ENCODE measurements around the gene ERVH48-1.

ERVH48-1 gene

DNA sequence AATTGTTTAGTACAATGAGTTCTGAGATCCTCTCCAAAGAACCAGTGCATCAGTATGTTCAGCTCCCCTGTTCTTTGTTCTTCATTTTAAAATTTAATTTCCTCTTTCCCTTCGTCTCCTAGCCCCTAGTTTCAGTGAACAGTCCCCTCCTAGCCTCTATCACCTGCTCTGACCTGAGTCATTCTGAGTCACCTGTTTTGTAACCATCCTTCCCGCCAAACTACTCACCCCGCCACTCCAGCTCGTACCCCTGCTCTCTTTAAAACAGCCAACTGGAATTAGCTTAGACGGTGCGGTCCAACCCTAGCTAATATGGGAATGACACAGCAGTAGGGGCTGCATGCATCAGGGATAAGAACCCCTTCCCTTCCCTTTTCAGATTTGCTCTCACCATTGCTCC, 16.8 kb upstream of the ERVH48-1 start:
- no peak for TF ChIP-seq POLR2AphosphoS5 (IDR thresholded peaks at IDR 0.05; ENCODE audit: low read depth, low read length)
- TF ChIP-seq, protein P1, sequence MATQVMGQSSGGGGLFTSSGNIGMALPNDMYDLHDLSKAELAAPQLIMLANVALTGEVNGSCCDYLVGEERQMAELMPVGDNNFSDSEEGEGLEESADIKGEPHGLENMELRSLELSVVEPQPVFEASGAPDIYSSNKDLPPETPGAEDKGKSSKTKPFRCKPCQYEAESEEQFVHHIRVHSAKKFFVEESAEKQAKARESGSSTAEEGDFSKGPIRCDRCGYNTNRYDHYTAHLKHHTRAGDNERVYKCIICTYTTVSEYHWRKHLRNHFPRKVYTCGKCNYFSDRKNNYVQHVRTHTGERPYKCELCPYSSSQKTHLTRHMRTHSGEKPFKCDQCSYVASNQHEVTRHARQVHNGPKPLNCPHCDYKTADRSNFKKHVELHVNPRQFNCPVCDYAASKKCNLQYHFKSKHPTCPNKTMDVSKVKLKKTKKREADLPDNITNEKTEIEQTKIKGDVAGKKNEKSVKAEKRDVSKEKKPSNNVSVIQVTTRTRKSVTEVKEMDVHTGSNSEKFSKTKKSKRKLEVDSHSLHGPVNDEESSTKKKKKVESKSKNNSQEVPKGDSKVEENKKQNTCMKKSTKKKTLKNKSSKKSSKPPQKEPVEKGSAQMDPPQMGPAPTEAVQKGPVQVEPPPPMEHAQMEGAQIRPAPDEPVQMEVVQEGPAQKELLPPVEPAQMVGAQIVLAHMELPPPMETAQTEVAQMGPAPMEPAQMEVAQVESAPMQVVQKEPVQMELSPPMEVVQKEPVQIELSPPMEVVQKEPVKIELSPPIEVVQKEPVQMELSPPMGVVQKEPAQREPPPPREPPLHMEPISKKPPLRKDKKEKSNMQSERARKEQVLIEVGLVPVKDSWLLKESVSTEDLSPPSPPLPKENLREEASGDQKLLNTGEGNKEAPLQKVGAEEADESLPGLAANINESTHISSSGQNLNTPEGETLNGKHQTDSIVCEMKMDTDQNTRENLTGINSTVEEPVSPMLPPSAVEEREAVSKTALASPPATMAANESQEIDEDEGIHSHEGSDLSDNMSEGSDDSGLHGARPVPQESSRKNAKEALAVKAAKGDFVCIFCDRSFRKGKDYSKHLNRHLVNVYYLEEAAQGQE (IDR thresholded peaks at IDR 0.05; ENCODE audit: insufficient read depth in 1 of 2, low read depth in 2 of 2, low read length in 2 of 2), result no peak
- no peak for TF ChIP-seq FOXP2 (optimal IDR thresholded peaks at IDR 0.05; ENCODE audit: borderline replicate concordance, extremely low read depth, extremely low read length, insufficient read depth)
- TF ChIP-seq TAF1 (IDR thresholded peaks at IDR 0.05; ENCODE audit: borderline replicate concordance, insufficient read depth, low read length), result no peak
- no peak for TF ChIP-seq SIN3A (IDR thresholded peaks at IDR 0.05; ENCODE audit: borderline replicate concordance, insufficient read depth, low read length)

DNA sequence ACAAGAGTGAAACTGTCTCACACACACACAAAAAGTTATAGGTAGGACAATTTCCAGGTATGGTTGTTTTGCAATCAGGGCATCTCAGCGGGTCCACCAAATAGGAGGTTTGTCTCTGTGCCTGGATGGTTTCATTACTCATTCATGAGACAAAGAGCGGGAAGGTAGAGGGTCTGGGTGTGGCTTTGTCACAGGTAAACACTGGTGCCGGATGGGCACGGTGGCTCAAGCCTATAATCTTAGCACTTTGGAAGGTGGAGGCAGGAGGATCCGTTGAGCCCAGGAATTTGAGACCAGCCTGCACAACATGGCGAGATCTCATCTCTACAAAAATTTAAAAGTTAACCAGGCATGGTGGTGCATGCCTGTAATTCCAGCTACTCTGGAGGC, 16.3 kb upstream of the ERVH48-1 start:
- TF ChIP-seq SIN3A (IDR thresholded peaks at IDR 0.05; ENCODE audit: borderline replicate concordance, insufficient read depth, low read length) (no peak), POLR2AphosphoS5 (IDR thresholded peaks at IDR 0.05; ENCODE audit: low read depth, low read length) (no peak), FOXP2 (optimal IDR thresholded peaks at IDR 0.05; ENCODE audit: borderline replicate concordance, extremely low read depth, extremely low read length, insufficient read depth) (no peak), TAF1 (IDR thresholded peaks at IDR 0.05; ENCODE audit: borderline replicate concordance, insufficient read depth, low read length) (no peak)
- TF ChIP-seq, protein P1 (IDR thresholded peaks at IDR 0.05; ENCODE audit: insufficient read depth in 1 of 2, low read depth in 2 of 2, low read length in 2 of 2), result no peak

DNA sequence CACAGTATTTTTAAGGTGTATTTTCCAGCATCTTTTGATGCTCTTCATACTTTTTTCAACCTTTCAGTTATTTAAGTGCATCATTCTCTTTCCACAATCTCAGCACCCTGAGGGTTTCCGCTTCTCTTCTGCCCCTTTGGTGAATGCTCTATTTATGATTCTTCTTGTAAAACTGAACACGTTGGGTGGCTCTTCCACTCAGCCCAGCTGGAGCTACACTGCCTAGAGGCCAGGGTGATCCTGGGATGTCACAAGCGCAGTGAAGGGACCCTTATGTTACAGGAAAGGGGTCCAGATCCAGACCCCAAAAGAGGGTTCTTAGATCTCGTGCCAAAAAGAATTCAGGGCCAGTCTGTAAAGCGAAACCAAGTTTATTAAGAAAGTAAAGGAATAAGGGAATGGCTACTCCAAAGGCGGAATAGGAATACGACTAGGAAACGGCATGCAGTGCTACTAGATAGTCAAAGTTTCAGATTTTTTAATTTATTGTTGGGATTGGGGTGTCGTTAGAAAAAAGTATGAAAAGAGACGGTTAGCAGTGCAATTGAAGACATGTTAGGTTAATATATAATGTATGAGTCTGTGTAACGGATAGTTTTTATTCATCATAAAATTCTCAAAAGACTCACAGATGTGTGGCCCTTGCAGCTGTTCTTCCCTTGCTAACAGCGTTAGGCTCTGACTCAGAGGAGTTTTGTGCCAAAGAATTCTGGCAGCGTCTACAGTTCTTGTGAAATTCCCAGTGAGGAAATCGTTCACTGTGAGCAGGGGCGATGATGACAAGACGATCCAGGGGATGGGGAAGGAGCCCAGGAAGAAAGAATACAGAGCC, 14.4 kb upstream of the ERVH48-1 start:
- no peak for TF ChIP-seq SIN3A (IDR thresholded peaks at IDR 0.05; ENCODE audit: borderline replicate concordance, insufficient read depth, low read length)
- no peak for TF ChIP-seq POLR2AphosphoS5 (IDR thresholded peaks at IDR 0.05; ENCODE audit: low read depth, low read length)
- TF ChIP-seq FOXP2 (optimal IDR thresholded peaks at IDR 0.05; ENCODE audit: borderline replicate concordance, extremely low read depth, extremely low read length, insufficient read depth), result no peak
- TF ChIP-seq TAF1 (IDR thresholded peaks at IDR 0.05; ENCODE audit: borderline replicate concordance, insufficient read depth, low read length), result no peak

DNA sequence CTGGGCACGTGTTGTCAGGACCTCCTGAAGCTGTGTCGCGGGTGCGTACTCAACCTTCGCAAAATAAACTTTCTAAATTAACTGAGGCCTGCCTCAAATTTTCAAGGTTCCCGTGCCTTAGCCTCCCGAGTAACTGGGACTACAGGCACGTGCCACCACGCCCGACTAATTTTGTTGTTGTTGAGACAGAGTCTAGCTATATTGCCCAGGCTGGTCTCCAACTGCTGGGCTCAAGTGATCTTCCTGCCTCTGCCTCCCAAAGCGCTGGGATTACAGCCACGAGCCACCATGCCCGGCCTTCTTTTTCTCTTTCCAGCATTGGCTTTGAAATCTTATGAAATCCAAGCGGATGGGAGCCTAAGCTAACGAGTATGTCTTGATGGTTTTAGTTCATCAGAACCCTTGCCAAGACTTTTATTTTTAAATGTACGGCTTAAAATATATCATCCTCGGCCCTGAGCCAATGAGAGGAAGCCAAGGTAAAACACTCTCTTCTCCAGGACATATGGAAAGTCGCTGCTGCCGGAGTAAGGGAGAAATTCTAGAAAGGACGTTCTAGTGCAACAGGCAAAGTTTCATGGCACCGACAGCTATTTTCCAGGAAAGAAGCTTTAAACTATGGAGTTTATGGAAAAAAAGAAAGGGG, 12.7 kb upstream of the ERVH48-1 start:
- TF ChIP-seq SIN3A (IDR thresholded peaks at IDR 0.05; ENCODE audit: borderline replicate concordance, insufficient read depth, low read length) (no peak), FOXP2 (optimal IDR thresholded peaks at IDR 0.05; ENCODE audit: borderline replicate concordance, extremely low read depth, extremely low read length, insufficient read depth) (no peak)

DNA sequence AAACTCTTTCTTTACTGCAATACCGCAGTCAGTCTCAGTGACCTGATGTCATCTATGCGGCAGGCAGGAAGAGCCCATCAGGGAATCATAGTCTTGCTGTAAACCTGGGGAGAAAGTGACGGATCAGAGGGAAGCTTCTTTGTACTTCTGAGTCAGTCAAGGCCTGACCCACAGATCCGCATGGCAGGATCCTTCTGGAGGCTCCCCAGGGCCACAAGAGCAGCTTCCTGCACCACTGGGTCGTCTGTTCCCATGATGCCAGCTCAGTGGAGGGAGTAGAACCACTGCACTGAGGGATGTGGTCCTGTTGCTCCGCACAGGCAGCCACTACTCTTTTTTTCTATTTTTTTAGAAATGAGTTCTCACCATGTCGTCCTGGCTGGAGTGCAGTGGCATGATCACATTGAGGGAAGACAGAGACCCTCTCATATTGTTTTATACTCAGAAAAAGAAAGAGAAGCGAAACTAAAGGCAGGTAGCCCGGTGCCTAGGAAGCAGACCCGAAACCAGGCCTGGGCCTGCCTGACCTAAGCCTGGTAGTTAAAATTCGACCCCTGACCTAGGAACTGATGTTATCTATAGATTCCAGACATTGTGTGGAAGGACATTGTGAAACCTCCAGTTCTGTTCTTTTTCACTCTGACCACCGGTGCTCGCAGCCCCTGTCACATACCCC, 6.3 kb upstream of the ERVH48-1 start:
- TF ChIP-seq, protein P1 (IDR thresholded peaks at IDR 0.05; ENCODE audit: insufficient read depth in 1 of 2, low read depth in 2 of 2, low read length in 2 of 2), result no peak
- TF ChIP-seq SIN3A (IDR thresholded peaks at IDR 0.05; ENCODE audit: borderline replicate concordance, insufficient read depth, low read length) (no peak), TAF1 (IDR thresholded peaks at IDR 0.05; ENCODE audit: borderline replicate concordance, insufficient read depth, low read length) (no peak), POLR2AphosphoS5 (IDR thresholded peaks at IDR 0.05; ENCODE audit: low read depth, low read length) (no peak), FOXP2 (optimal IDR thresholded peaks at IDR 0.05; ENCODE audit: borderline replicate concordance, extremely low read depth, extremely low read length, insufficient read depth) (no peak)
